Measurements from ENCODE around the gene ZCWPW1. TPM values are rescaled to one million over a fixed set of nuclear protein-coding genes. Genes with fewer than 3 reads are reported as not detected.

ZCWPW1 gene
- total and polyA plus RNA-seq, 2 experiments from 2014 or later: 2.2 to 3.3 TPM

DNA sequence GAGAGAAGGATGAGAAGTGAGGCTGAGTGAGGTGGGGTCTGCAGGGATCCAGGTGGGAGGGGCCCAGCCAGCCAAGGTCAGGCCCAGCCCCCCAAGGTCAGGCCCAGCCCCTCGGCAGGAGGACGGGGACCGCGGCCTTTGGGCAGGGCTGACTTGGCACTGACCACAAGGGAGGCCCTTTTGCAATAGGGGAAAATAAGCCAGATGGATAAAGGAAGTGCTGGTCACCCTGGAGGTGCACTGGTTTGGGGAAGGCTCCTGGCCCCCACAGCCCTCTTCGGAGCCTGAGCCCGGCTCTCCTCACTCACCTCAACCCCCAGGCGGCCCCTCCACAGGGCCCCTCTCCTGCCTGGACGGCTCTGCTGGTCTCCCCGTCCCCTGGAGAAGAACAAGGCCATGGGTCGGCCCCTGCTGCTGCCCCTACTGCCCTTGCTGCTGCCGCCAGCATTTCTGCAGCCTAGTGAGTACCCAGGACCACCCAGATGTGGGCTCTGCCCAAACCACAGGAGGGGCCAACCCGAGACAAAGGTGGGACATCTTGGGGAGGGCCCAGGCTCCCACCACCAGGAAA, 55.2 kb downstream of the ZCWPW1 start, which contains the start of gene PILRA:
Gene PILRA (plus strand): TSS at position 227 of the 571 bp plus-strand sequence. CDS start 170 bp downstream, at position 397.
- H3K4me2 ChIP-seq: no peak within 1 kb of the TSS
- no peaks in the 10 kb centered on the region for H3K4me1 ChIP-seq (ENCODE audit: insufficient read depth)
- H3K27ac ChIP-seq: no peak within 1 kb of the TSS
- H3K9me3 ChIP-seq (ENCODE audit: low read depth): no peaks in the 10 kb centered on the region
- DNase-seq (ENCODE audit: low spot score): no peak
- 74% methylated on average over 11 of the region's 12 CpGs for WGBS (ENCODE audit: low lambda C conversion rate, missing lambda C conversion rate)
- no peaks in the 10 kb centered on the region for H3K79me2 ChIP-seq
- no peaks in the 10 kb centered on the region for H3K36me3 ChIP-seq (replicated peaks; ENCODE audit: insufficient read depth, low read depth)
- H3K27me3 ChIP-seq: no peaks in the 10 kb centered on the region
- no peaks in the 10 kb centered on the region for H4K20me1 ChIP-seq (ENCODE audit: insufficient read depth, poor library complexity, severe bottlenecking)
- no peak for TF ChIP-seq EZH2 (IDR thresholded peaks at IDR 0.05; ENCODE audit: borderline replicate concordance)
- TF ChIP-seq, protein P1, sequence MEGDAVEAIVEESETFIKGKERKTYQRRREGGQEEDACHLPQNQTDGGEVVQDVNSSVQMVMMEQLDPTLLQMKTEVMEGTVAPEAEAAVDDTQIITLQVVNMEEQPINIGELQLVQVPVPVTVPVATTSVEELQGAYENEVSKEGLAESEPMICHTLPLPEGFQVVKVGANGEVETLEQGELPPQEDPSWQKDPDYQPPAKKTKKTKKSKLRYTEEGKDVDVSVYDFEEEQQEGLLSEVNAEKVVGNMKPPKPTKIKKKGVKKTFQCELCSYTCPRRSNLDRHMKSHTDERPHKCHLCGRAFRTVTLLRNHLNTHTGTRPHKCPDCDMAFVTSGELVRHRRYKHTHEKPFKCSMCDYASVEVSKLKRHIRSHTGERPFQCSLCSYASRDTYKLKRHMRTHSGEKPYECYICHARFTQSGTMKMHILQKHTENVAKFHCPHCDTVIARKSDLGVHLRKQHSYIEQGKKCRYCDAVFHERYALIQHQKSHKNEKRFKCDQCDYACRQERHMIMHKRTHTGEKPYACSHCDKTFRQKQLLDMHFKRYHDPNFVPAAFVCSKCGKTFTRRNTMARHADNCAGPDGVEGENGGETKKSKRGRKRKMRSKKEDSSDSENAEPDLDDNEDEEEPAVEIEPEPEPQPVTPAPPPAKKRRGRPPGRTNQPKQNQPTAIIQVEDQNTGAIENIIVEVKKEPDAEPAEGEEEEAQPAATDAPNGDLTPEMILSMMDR (IDR thresholded peaks at IDR 0.05; ENCODE audit: poor library complexity): no peak
- TF ChIP-seq EZH2phosphoT487 (IDR thresholded peaks at IDR 0.05; ENCODE audit: low read depth, severe bottlenecking, unreplicated experiment): no peak
- no peaks in the 10 kb centered on the region for H3K9me2 ChIP-seq (replicated peaks; ENCODE audit: insufficient read depth)
- no peak within 1 kb of the TSS for H3K4me3 ChIP-seq
- no peak within 1 kb of the TSS for H2AFZ ChIP-seq

DNA sequence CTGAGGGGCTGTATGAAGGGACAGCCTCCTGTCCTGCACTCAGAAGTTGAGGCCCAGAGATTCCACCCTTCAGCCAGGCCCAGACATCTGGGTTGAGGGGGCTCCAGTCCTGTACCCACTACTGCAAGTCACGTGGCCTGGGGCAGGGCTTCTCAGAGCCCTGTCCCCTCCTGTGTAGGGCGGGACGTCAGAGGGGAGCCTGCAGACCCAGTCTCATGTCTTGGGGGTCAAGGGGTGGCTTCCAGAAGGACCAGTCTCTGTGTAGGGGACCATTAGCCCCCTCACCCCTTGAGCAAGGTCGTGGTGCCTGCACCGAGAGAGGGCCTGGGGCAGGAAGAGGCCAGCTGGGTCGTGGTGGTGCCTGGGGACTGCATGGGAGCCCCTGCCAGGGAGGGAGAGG, 55.8 kb downstream of the ZCWPW1 start:
- no peaks in the 10 kb centered on the region for H4K20me1 ChIP-seq (ENCODE audit: insufficient read depth, poor library complexity, severe bottlenecking)
- H3K27me3 ChIP-seq: no peaks in the 10 kb centered on the region
- no peaks in the 10 kb centered on the region for H3K9me2 ChIP-seq (replicated peaks; ENCODE audit: insufficient read depth)
- no peak for DNase-seq (ENCODE audit: low spot score)
- TF ChIP-seq EZH2 (IDR thresholded peaks at IDR 0.05; ENCODE audit: borderline replicate concordance): no peak
- no peak for TF ChIP-seq EZH2phosphoT487 (IDR thresholded peaks at IDR 0.05; ENCODE audit: low read depth, severe bottlenecking, unreplicated experiment)
- TF ChIP-seq, protein P1 (IDR thresholded peaks at IDR 0.05; ENCODE audit: poor library complexity): no peak
- H3K4me1 ChIP-seq (ENCODE audit: insufficient read depth): no peaks in the 10 kb centered on the region
- H3K9me3 ChIP-seq (ENCODE audit: low read depth): no peaks in the 10 kb centered on the region
- no peak overlapping the region for H2AFZ ChIP-seq
- H3K27ac ChIP-seq: no peak overlapping the region
- H3K36me3 ChIP-seq (replicated peaks; ENCODE audit: insufficient read depth, low read depth): no peaks in the 10 kb centered on the region
- H3K79me2 ChIP-seq: no peaks in the 10 kb centered on the region
- no peak overlapping the region for H3K4me3 ChIP-seq
- no peak overlapping the region for H3K4me2 ChIP-seq
- 75% methylated on average over 6 of the region's 6 CpGs for WGBS (ENCODE audit: low lambda C conversion rate, missing lambda C conversion rate)

DNA sequence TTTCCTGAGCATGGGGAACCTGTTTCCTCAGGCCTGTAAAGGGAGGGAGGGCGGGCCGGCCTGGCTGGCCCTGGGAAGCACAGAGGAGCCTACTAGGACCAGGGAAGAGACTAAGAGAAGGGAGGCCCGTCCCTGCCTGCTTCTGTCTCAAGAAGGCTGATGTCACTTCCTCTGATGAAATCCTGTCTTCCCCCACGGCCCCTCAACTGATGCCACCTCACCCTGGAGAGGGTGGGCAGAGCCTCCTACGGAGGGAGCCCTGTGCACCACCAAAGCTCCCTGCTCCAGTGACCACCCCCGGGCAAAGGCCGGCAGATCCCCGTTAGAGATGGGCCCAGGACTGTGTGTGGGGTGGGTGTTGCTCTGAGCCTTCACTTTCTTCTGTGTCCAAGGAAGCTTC, 56.2 kb downstream of the ZCWPW1 start:
- no peak overlapping the region for H3K4me3 ChIP-seq
- DNase-seq (ENCODE audit: low spot score): peak; percentile 34
- no peaks in the 10 kb centered on the region for H3K9me3 ChIP-seq (ENCODE audit: low read depth)
- H3K79me2 ChIP-seq: no peaks in the 10 kb centered on the region
- no peak for TF ChIP-seq EZH2phosphoT487 (IDR thresholded peaks at IDR 0.05; ENCODE audit: low read depth, severe bottlenecking, unreplicated experiment)
- TF ChIP-seq, protein P1 (IDR thresholded peaks at IDR 0.05; ENCODE audit: poor library complexity): no peak
- no peak for TF ChIP-seq EZH2 (IDR thresholded peaks at IDR 0.05; ENCODE audit: borderline replicate concordance)
- H2AFZ ChIP-seq: no peak overlapping the region
- no peaks in the 10 kb centered on the region for H3K27me3 ChIP-seq
- no peaks in the 10 kb centered on the region for H3K4me1 ChIP-seq (ENCODE audit: insufficient read depth)
- no peaks in the 10 kb centered on the region for H4K20me1 ChIP-seq (ENCODE audit: insufficient read depth, poor library complexity, severe bottlenecking)
- no peak overlapping the region for H3K4me2 ChIP-seq
- H3K9me2 ChIP-seq (replicated peaks; ENCODE audit: insufficient read depth): no peaks in the 10 kb centered on the region
- no peak overlapping the region for H3K27ac ChIP-seq
- WGBS (ENCODE audit: low lambda C conversion rate, missing lambda C conversion rate): 65% methylated on average over 6 of the region's 8 CpGs
- no peaks in the 10 kb centered on the region for H3K36me3 ChIP-seq (replicated peaks; ENCODE audit: insufficient read depth, low read depth)
